DOHH2 (cell line): Measurements from ENCODE around the gene GPRC5C.

Experiments used
- H3F3A ChIP-seq: fragments of 200-600 bp; sonication (generic), shearing (Covaris generic); 2 replicates; pipeline ENCODE4 v1.6.0; 2016; ENCODE audit warnings: antibody characterized with exemption, mild to moderate bottlenecking; ENCODE audit not compliant: control insufficient read depth, insufficient read depth
- H3K27ac ChIP-seq: fragments of 200-600 bp; sonication (generic); 2 replicates; pipeline ENCODE4 v1.5.1; 2014; ENCODE audit warnings: low read depth, mild to moderate bottlenecking, low read length, moderate library complexity
- H3K27me3 ChIP-seq: fragments of 200-600 bp; sonication (generic); 2 replicates; pipeline ENCODE4 v1.6.1; 2014; ENCODE audit warnings: mild to moderate bottlenecking, low read length, mixed read lengths; ENCODE audit not compliant: control insufficient read depth
- H3K36me3 ChIP-seq: fragments of 200-600 bp; sonication (generic); 2 replicates; pipeline ENCODE4 v1.6.1; 2014; ENCODE audit warnings: mild to moderate bottlenecking, low read length, moderate library complexity, mixed read lengths; ENCODE audit not compliant: control insufficient read depth
- H3K4me1 ChIP-seq: fragments of 200-600 bp; sonication (generic); 2 replicates; pipeline ENCODE4 v1.6.1; 2014; ENCODE audit warnings: mild to moderate bottlenecking, low read length, mixed read lengths; ENCODE audit not compliant: control insufficient read depth
- H3K4me2 ChIP-seq: fragments of 200-600 bp; sonication (generic); 2 replicates; pipeline ENCODE4 v1.6.0; 2014; ENCODE audit warnings: mild to moderate bottlenecking, low read length, moderate library complexity
- H3K4me3 ChIP-seq: fragments of 200-600 bp; sonication (generic); 2 replicates; pipeline ENCODE4 v1.5.1; 2014; ENCODE audit warnings: mild to moderate bottlenecking, low read length, mixed read lengths
- H3K79me2 ChIP-seq: fragments of 200-600 bp; sonication (generic); 2 replicates; pipeline ENCODE4 v1.6.1; 2014; ENCODE audit warnings: mild to moderate bottlenecking, low read length, mixed read lengths; ENCODE audit not compliant: control insufficient read depth
- H3K9me2 ChIP-seq: fragments of 200-600 bp; sonication (generic); replicated peaks from 2 replicates; pipeline ENCODE4 v1.6.1; 2014; ENCODE audit warnings: mild to moderate bottlenecking, low read length, mixed read lengths; ENCODE audit not compliant: control insufficient read depth
- H3K9me3 ChIP-seq: fragments of 200-600 bp; sonication (generic); 2 replicates; pipeline ENCODE4 v1.6.1; 2014; ENCODE audit warnings: antibody characterized with exemption, low read length, mixed read lengths; ENCODE audit not compliant: control insufficient read depth, insufficient read depth
- H4K20me1 ChIP-seq: fragments of 200-600 bp; sonication (generic); 2 replicates; pipeline ENCODE4 v1.6.0; 2014; ENCODE audit warnings: low read depth, mild to moderate bottlenecking, antibody characterized with exemption, low read length, moderate library complexity; ENCODE audit not compliant: control insufficient read depth, insufficient read depth
- EZH2phosphoT487 ChIP-seq: fragments of 200-600 bp; sonication (generic); IDR thresholded peaks from 2 replicates; pipeline ENCODE4 v1.6.1; 2017; ENCODE audit warnings: borderline replicate concordance, mild to moderate bottlenecking, antibody characterized with exemption, low read length, moderate library complexity, mixed read lengths
- TF ChIP-seq, protein P1 (sequence below): fragments of 200-600 bp; sonication (generic); IDR thresholded peaks from one replicate; pipeline ENCODE4 v1.5.1; 2014; ENCODE audit warnings: antibody characterized with exemption, mild to moderate bottlenecking, low read depth, low read length; ENCODE audit not compliant: poor library complexity, severe bottlenecking

The GPRC5C gene

DNA sequence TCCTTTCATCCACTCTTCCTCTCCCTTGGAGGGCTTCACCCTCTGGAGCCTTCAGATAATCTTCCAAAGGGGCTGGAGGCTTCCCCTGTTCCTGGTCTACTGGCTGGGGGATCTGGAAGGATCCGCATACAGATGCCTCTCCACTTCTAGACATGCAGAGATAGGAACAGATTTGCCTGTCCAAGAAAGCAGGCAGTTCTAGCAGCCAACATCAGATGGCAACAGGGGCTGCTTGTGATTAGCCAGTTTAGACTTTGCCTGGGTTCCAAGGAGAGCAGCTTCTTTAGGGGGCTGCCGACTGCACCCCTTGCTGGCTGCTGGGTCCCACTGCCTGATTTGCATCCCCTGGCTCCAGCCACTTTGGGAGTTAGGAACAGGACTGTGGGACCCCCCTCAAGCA is 28.4 kb downstream of the GPRC5C start:
- Histone ChIP-seq H3K27me3 (no peaks in the 10 kb centered on the region), H3F3A (no peaks in the 10 kb centered on the region), H3K4me1 (peaks cover 4% of the 10 kb centered on the region), H3K4me3 (no peak overlapping the region), H3K9me2 (no peaks in the 10 kb centered on the region), H3K4me2 (no peak overlapping the region), H3K27ac (no peak overlapping the region), H3K36me3 (no peaks in the 10 kb centered on the region), H3K9me3 (no peaks in the 10 kb centered on the region), H4K20me1 (no peaks in the 10 kb centered on the region), H3K79me2 (no peaks in the 10 kb centered on the region)
- TF ChIP-seq EZH2phosphoT487 = no peak
- TF ChIP-seq, protein P1, sequence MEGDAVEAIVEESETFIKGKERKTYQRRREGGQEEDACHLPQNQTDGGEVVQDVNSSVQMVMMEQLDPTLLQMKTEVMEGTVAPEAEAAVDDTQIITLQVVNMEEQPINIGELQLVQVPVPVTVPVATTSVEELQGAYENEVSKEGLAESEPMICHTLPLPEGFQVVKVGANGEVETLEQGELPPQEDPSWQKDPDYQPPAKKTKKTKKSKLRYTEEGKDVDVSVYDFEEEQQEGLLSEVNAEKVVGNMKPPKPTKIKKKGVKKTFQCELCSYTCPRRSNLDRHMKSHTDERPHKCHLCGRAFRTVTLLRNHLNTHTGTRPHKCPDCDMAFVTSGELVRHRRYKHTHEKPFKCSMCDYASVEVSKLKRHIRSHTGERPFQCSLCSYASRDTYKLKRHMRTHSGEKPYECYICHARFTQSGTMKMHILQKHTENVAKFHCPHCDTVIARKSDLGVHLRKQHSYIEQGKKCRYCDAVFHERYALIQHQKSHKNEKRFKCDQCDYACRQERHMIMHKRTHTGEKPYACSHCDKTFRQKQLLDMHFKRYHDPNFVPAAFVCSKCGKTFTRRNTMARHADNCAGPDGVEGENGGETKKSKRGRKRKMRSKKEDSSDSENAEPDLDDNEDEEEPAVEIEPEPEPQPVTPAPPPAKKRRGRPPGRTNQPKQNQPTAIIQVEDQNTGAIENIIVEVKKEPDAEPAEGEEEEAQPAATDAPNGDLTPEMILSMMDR = no peak

DNA sequence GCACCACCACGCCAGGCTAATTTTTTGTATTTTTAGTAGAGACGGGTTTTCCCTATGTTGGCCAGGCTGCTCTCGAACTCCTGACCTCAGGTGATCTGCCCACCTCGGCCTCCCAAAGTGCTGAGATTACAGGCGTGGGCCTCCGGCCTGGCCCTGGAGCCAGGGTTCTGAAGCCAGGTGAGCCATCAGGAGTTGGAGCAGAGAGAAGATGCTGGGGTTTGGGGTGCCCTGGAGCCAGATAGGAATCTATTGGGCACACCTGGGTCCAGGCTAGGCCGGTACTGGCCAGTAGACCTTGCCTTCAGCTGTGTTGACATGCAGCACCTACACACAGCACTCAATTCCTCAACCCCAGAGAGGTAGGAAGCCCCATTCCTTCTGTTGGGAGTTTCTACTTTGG is 29.1 kb downstream of the GPRC5C start:
- H3K4me2 ChIP-seq = no peak overlapping the region
- H3K36me3 ChIP-seq = no peaks in the 10 kb centered on the region
- H3K9me2 ChIP-seq = no peaks in the 10 kb centered on the region
- H3K27me3 ChIP-seq = no peaks in the 10 kb centered on the region
- H3K4me3 ChIP-seq = no peak overlapping the region
- no peaks in the 10 kb centered on the region for H3K79me2 ChIP-seq
- TF ChIP-seq, protein P1 = no peak
- TF ChIP-seq EZH2phosphoT487 = no peak
- H3K27ac ChIP-seq = no peak overlapping the region
- H3F3A ChIP-seq = no peaks in the 10 kb centered on the region
- H4K20me1 ChIP-seq = no peaks in the 10 kb centered on the region
- H3K9me3 ChIP-seq = no peaks in the 10 kb centered on the region; the same call in 1 of the 2 replicates
- H3K4me1 ChIP-seq = peaks cover 4% of the 10 kb centered on the region

DNA sequence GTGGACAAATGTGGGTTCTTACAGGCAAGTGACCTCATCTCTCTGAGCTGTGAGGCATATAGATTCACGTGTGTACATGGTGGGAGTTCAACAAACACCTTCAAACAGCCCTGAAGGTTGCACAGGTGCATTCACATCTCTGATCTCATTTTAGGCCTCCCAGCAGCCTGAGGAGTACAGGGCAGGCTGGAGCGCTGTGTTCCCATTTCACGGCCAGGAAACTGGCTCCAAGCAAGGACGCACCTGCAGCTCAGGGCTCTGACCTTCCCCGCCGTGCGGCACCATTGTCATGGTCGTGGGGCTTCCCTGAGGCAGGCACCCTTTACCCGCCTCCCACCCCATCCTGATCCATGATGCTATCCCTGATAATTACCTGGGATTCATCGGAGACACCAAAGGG is 29.7 kb downstream of the GPRC5C start:
- no peaks in the 10 kb centered on the region for H3F3A ChIP-seq
- peaks cover 4% of the 10 kb centered on the region for H3K4me1 ChIP-seq
- H3K79me2 ChIP-seq = no peaks in the 10 kb centered on the region
- no peak overlapping the region for H3K4me3 ChIP-seq
- H3K4me2 ChIP-seq = no peak overlapping the region
- no peaks in the 10 kb centered on the region for H3K36me3 ChIP-seq
- no peaks in the 10 kb centered on the region for H3K27me3 ChIP-seq
- H4K20me1 ChIP-seq = no peaks in the 10 kb centered on the region
- H3K9me3 ChIP-seq = no peaks in the 10 kb centered on the region; the same call in 1 of the 2 replicates
- no peak for TF ChIP-seq EZH2phosphoT487
- TF ChIP-seq, protein P1 = no peak
- H3K27ac ChIP-seq = no peak overlapping the region
- no peaks in the 10 kb centered on the region for H3K9me2 ChIP-seq
